GM21367 (cell line): Measurements from ENCODE around the gene POLE.

ENCODE experiments used
- ATAC-seq: cut with Tn5 transposase; IDR thresholded peaks from one replicate; pipeline ENCODE4 v1.9.1; 2021; ENCODE audit not compliant: unreplicated experiment

Gene POLE, protein sequence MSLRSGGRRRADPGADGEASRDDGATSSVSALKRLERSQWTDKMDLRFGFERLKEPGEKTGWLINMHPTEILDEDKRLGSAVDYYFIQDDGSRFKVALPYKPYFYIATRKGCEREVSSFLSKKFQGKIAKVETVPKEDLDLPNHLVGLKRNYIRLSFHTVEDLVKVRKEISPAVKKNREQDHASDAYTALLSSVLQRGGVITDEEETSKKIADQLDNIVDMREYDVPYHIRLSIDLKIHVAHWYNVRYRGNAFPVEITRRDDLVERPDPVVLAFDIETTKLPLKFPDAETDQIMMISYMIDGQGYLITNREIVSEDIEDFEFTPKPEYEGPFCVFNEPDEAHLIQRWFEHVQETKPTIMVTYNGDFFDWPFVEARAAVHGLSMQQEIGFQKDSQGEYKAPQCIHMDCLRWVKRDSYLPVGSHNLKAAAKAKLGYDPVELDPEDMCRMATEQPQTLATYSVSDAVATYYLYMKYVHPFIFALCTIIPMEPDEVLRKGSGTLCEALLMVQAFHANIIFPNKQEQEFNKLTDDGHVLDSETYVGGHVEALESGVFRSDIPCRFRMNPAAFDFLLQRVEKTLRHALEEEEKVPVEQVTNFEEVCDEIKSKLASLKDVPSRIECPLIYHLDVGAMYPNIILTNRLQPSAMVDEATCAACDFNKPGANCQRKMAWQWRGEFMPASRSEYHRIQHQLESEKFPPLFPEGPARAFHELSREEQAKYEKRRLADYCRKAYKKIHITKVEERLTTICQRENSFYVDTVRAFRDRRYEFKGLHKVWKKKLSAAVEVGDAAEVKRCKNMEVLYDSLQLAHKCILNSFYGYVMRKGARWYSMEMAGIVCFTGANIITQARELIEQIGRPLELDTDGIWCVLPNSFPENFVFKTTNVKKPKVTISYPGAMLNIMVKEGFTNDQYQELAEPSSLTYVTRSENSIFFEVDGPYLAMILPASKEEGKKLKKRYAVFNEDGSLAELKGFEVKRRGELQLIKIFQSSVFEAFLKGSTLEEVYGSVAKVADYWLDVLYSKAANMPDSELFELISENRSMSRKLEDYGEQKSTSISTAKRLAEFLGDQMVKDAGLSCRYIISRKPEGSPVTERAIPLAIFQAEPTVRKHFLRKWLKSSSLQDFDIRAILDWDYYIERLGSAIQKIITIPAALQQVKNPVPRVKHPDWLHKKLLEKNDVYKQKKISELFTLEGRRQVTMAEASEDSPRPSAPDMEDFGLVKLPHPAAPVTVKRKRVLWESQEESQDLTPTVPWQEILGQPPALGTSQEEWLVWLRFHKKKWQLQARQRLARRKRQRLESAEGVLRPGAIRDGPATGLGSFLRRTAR (N-terminal part only)

DNA sequence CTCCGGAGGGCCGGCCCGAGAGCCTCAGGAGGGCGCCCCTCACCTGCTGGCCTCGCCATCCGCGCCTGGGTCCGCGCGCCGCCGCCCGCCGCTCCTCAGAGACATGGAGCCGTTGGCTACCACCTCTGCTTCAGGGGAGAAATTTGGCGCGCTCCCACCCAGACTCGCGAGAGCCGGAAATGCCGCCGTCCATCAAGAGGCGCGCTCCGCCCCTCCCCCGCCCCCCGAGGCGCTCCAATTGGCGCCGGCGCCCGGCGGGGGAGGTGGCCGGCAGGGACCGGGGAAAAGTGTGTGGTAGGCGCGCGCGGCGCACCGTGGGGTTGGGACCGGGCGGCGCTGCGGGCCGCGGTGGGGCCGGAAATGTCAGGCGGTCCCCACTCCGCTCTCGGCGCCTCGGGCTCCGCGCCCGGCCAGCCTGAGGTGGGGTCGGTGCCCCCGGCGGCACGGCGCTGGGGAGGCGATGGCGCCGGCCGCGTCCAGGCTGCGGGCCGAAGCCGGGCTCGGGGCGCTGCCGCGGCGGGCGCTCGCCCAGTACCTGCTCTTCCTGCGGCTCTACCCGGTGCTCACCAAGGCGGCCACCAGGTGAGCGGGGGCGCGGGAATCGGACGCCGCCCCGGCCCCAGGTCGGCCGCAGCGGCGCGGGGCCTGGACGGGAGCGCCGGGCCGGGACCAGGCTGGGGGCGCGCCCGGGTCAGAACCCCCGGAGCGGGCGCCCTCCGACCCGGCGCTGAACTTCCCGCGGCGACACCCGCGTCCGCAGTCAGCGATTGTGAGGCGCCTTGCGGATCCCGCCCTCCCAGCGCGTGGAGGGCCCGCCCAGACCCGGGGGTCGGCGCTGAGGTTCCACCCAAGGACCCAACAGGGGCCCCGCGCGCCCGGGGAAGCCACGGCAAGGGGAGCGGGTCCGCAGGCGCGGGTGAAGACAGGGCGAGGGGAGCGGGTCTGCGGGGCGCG is at the start of gene POLE, which contains the start of gene PXMP2:
POLE (minus strand) TSS at position 132 of the 954 bp plus-strand sequence; CDS start at position 105, 27 bp downstream.
PXMP2 (plus strand) TSS at position 377 of the 954 bp plus-strand sequence; CDS start at position 461, 84 bp downstream.
- ATAC-seq = peak; percentile 91

DNA sequence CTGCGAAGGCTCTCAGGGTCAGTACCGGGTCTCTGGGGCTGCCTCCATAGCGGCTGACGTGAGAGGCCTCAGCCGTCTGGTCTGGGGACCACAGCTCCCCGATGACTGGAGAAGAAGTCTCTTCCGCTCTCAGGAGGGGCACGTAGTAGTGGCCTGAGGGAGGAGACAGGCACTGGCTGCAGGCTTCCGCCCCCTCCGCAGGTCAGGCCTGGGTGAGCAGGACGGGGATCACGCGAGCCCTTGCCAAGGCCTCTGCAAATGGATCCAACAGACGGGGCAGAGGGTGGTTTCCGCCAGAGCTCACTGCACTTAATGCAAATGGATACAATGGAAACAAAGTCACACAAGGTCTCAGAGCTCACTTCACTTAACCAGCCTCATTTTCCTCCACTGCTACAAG is 49.8 kb upstream of the POLE start:
- ATAC-seq = no peak

DNA sequence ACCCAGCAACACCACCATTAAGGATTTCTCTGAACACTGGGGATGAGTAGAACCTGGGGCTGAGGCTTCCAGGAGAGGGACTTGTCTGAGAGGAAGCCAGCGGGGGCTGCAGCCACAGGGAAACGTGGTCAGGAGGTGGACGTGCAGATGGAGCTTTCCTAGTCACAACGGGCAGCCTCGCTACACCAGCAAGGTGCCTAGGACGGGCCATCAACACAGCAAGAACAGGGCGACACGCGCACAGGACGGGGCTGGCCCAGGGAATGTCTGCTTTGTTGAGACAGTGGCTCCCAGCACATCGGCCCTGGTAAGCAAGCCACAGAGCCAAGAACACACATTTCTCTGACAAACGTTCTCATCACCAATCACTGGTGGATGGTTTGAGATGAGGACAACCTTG is 49.2 kb upstream of the POLE start:
- ATAC-seq = no peak

DNA sequence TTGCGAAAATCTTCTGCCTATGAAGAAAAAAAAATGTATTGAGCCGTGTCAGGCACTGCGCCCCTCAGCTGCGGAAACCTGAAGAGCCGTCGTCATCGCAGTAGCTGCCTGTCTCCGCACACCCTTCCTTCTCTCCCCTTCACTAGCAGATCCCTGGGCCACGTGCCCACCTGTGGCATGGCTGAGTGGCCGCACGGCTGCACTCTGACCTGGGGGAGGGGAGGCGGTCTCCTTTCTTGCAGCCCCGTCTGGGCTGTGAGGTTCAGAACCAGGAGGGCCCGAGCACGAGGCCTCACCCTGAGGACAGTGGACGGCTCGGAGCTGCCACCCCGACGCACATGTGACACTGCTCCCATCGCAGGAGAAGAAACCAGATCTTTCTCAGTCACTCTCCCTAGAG is 48.4 kb upstream of the POLE start:
- ATAC-seq = no peak

DNA sequence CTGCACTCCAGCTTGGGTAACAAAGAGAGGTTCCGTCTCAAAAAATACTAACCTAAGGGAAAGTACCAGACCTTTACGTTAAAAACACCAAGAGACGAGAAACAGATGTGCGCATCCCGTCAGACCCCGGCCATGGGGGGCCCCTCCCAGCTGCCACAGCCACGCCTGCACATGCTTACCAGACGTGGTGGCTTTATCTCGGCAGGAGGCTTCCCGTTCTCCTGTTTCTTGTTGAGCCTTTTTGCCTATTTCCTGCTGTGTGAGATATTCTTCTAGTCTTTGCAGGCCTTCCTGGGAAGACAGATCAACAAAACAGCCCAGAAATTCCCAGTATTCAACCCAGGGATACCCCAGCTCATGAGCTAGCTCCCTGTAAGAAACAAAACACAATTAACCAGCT is 47.1 kb upstream of the POLE start:
- no peak for ATAC-seq

DNA sequence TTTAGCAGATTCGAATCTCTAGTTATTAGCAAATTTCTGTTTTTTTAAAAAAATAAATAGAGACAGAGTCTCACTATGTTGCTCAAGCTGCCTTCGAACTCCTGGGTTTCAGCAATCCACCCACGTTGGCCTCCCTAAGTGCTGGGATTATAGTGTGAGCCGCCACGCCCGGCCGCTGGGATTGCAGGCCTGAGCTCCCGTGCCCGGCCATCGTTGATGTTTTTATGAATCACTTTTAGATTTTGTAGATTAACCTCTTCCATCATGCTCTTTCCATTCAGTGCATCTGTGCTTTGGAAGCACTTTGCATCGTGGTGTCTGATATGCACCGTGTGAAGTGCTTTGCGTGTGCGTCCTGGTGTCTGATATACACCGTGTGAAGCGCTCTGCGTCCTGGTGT is 44.4 kb upstream of the POLE start:
- ATAC-seq = no peak

DNA sequence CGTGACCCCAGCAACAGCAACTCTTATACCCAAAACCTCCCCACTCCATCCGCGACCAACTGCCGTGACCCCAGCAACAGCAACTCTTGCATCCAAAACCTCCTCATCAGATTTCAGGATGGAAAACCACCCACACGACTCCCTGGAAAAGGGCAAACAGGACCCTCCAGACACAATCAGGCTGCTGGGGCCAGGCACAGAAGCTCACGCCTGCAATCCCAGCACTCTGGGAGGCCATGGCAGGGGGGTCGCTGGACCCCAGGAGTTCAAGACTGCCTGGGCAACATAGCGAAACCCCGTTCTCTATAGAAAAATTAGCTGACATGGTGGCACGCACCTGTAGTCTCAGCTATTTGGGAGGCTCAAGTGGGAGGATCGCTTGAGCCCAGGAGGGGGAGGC is 43.2 kb upstream of the POLE start:
- no peak for ATAC-seq

DNA sequence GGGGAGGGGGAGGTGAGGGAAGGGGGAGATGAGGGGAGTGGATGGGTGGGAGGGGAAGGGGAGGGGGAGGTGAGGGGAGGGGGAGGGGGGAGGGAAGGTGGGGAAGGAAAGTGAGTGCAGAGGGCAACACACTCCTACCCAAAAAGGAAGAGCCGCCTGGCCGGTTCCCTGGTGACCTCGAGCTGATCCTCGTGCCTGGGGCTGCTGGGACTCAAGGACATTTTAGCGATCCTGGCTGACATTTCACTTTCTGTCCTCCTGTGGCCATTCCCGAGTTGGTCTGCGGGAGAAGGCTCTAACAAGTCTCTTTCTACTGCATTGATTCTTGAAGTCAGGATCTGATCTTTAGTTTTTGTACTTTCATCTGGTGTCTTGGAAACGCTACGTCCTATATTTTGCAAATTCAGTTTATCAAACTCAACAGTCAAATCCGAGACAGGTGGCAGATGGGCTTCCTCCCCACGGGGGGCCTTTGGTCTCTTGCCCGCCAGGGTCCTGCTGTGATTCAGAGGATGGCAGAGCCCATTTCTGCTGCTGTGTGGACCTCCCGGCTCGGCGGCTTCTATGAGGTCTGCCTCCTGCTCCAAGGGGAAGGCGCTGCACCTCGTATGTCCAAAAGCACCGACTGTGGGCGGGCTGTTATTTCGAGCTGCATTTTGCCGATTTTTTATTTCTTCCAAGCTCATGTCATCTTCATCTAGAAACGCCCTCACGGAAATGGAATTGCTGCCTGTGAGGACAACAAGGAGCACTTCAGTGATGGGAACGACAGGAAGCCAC is 42.6 kb upstream of the POLE start:
- no peak for ATAC-seq

DNA sequence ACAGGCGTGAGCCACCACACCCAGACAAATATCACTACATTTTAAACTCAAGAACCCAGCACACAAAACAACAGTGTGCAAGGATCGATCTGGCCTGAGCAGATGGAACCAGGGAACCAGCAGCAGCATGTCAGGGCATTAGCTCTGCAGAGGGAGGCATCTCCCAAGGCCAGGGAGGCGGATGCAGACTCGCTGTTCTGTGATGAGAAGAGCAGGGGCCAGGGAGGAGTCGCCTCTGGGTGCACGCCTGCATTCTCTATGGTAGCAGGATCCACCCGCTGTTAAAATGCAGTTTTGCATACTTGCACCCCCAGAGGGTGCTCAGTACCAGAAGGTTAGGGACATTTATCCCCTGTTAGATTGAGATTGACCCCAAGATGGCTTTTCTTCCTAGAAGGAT is 41.4 kb upstream of the POLE start:
- ATAC-seq = no peak

DNA sequence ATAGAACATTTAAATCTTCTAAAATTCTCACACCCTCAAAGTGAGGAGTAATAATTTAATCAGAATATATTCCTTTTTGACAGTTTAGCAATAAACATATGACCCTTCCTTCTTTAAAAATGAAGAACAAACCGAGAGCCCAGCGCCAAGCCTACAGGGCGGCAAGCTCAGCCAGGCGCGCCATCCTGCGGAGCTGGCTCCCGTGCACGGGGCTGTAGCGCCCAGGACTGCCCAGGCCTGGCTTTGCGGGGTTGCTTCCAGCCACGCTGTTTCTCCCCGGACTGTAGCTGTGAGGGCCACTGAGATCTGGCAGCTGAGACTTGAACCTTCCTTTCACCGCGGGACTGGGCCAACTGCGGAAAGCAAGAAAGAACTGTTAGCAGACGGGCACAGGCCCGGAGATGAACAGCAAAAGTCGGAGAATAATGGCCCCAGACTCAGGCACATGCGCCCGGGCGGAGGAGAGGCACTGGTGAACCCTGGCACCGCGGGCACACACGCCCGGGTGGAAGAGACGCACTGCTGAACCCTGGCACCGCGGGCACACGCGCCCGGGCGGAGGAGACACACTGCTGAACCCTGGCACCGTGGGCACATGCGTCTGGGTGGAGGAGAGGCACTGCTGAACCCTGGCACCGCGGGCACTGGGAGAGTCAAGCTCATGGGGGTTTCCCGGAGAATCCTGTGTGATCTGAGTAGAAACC is 40.1 kb upstream of the POLE start:
- ATAC-seq = no peak

DNA sequence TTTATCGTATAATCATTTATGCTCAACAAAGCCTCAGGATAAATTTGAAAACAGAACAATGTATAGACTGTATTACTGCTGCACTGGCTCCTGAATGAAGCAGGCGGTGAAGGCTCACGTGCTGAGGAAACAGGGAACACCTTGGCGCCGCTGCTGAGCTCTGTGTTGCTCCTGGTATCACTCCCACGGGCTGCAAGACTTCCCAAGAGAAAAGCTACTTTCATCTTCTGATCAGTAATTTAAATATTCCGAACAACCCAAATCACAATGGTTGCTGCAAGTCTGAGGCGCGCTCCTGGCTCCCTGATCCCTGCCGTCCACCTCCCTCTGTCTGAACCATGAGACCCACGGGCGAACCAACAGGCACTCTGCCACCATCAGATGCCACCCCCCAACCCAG is 39.2 kb upstream of the POLE start:
- ATAC-seq = no peak

DNA sequence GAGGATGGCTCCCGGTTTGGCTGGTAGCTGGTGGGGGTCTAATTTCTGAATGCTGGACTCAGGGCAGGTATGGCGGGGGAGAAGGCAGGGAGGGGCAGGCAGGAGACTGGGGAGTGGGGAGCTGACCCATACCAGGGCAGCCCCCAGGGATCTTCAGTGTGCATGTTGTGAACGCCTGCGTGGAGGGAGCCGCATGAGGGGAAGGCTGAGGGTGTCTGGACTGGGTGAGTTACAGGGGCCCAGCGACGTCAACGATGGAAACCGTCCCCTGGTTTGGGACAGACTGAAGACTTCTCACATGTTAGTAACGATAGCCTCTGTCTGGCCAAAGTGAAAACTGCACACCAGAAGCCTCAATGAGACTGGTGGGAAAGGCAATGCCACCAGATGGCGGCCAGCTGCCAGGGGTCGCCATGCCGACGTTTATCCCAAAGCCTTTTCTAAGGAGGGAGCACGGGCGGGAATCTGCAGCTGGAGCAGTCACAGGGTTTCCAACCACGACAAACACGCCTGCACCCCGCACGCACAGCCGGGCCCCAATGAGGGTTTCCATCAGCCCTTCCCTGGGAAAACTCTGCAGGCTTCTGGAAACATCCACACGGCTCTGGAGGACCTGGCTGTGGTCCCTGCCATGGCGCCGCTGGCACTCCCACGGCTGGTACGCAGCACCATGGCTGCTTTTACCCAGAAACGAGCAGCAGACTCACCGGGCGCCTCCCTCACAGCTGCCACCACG is 37.5 kb upstream of the POLE start:
- no peak for ATAC-seq

DNA sequence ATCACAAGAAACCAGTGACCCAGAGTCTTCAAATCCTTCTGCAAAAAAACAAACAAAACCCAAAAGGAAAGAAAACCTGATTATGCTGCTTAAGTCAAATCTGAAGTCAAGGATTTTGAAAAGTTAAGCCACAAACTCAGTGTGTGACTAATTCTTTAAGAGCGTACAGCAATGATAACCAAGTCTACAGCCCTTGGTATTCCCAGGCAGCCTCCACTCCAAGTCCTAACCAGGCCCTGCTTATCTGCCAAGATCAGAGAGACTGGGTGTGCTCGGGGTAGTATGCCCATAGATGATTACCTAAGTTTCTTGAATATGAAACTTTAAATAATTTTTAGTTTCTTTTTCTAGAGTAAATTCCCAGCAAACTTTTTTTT is 36.6 kb upstream of the POLE start:
- no peak for ATAC-seq

DNA sequence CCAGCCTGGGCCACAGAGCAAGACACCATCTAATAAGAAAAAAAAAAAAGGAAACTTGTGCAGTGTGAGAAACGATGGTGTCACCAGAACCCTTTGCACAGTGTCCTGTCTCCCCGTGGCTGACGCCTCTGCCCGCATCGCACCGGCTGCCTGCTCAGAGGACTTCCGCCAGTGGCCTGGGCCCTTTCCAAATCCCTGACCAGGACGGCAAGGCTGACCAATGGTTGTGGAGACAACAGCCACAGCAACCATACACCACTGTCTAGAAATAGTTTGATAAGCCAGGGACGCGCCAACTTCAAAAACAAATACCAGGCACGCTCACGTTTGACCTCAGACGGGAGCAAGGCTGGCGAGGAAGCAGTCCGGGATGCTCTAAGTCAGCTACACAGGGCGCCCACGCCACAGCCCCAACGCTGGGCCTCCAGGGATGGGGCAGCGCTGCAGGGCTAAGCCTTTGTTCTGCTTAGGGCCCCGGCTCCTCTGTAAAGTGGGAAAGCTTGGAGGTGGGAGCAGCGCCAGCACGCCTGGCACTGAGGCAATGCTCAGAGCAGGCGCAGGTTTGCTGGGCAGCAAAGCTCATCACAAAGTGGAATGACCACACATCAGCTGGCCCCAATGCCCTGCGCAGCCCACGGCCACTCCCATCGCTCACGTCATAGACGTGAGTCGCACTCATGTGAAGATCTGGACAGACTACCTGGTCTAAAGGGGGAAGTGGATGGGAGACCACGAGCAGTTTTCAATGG is 36.0 kb upstream of the POLE start:
- no peak for ATAC-seq

DNA sequence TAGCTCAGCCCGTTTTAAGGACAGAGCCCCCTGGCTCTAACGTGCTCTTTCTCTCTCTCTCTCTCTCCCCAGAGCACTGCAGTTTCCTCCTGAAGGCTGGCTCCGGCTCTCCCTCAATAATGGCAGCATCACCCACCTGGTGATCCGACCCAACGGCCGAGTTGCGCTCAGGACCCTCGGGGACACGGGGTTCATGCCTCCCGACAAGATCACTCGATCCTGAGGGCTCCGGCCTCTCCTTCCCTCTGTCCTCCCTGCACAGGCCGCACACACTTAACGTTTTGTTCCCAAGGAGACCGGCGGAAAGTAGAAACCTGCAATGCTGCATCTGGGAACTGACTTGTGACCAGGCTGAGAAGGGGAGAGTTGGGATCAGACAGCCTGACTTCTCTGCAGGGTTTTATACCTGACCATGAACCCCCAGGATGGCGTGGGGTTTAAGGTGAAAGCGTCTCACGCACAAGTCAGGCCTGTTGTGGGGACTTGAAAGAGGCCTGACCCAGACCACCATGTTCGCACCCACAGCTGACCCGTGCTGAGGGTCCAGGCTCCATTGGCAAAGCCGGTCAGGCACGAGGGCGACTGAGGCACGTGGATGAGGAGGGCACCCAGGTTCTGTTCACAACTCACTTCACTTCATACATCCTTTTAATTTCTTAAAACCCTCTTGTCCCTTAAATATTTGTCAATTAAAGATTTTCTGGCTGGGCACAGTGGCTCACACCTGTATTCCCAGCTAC is 33.6 kb upstream of the POLE start:
- ATAC-seq = no peak

DNA sequence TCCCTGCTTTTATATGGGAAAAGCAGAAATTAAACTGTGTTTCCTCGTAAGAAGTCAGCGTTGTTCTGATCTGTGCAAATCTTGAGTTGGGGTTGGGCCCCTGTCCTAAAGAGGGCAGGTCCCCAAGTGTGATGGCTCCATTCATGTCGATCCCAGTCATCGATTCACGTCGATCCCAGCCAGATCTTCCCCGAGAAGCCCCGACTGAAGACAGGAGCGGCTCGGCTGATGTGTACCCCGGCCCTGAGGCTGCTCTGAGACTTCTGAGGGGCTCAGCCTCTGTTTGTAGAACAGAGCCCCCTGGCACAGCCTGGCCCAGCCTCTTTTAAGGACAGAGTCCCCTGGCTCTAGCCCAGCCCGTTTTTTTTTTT is 32.8 kb upstream of the POLE start:
- no peak for ATAC-seq
